Nephron progenitor cell (in vitro differentiated cells): Measurements from ENCODE around the gene KIAA2012.

Source experiments
- DNase-seq: peaks from one replicate; pipeline ENCODE4 v3.0.0; 2021
- H3K27ac Mint-ChIP-seq: 2 replicates; pipeline ENCODE4 v1.8.0; 2021; ENCODE audit warnings: mild to moderate bottlenecking, moderate library complexity, mixed read lengths
- H3K27me3 Mint-ChIP-seq: 2 replicates; pipeline ENCODE4 v1.8.0; 2021; ENCODE audit warnings: mild to moderate bottlenecking, low read depth, mixed read lengths; ENCODE audit not compliant: poor library complexity
- H3K36me3 Mint-ChIP-seq: 2 replicates; pipeline ENCODE4 v1.8.0; 2021; ENCODE audit warnings: low read depth, mixed read lengths
- H3K4me1 Mint-ChIP-seq: 2 replicates; pipeline ENCODE4 v1.8.0; 2021; ENCODE audit warnings: mixed read lengths
- H3K4me3 Mint-ChIP-seq: 2 replicates; pipeline ENCODE4 v1.8.0; 2021; ENCODE audit warnings: mild to moderate bottlenecking, moderate library complexity, mixed read lengths
- H3K9me3 Mint-ChIP-seq: 2 replicates; pipeline ENCODE4 v1.8.0; 2021; ENCODE audit warnings: mild to moderate bottlenecking, moderate library complexity, mixed read lengths
- CTCF ChIP-seq: fragments of 200-600 bp; sonication (generic); IDR thresholded peaks from 2 replicates; pipeline ENCODE4 v1.5.0; 2021; ENCODE audit warnings: antibody characterized with exemption

KIAA2012 gene

GRCh38 chr2:202109737-202110184 lies 36.7 kb downstream of the KIAA2012 start:
- DNase-seq, result no peak
- Mint-ChIP-seq H3K27me3 (peaks cover 8% of the 10 kb centered on the region), H3K4me1 (peaks cover 49% of the 10 kb centered on the region), H3K9me3 (no peaks in the 10 kb centered on the region), H3K4me3 (no peak overlapping the region), H3K36me3 (no peaks in the 10 kb centered on the region), H3K27ac (no peak overlapping the region)
- no peak for TF ChIP-seq CTCF

DNA sequence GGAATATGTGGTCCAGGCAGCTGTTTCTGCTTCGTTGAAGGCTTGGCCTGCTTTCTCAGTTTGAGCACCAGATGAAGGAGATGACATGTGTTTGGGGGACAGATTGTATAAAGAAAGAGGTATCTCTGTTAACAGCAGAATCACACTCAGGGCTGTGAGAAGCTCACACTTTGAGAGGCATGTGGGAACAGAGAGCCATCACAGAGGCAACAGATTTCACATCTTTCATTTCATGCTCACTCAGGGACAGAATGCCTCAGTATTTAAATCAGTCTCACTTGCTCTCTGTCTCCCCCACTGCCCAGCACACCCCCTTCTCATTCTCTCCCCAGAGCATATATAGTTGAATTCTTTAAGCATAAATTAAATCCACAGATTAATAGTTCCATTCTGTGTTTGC lies 37.4 kb downstream of the KIAA2012 start:
- Mint-ChIP-seq H3K27me3 (peaks cover 3% of the 10 kb centered on the region), H3K9me3 (no peaks in the 10 kb centered on the region), H3K36me3 (no peaks in the 10 kb centered on the region), H3K4me3 (no peak overlapping the region), H3K4me1 (peaks cover 51% of the 10 kb centered on the region), H3K27ac (no peak overlapping the region)
- DNase-seq, result no peak
- TF ChIP-seq CTCF, result no peak

DNA sequence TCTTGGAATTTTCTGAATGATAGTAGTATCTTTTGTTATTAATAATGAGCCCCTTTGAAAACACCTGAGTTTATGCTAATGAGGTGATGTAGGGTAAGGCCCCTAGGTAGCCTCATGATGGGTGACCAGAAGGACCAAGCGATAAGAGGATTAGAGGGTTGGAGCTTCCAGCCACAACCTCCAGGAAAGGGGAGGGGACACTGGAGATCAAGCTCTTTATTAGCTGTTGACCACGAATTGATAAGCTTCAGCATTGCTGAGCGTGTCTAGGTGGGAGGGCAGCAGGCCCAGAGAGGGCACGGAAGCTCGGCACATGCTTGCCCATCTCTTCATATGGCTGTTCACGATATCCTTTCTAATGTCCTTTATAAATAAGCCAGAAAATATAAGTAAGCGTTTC lies 39.0 kb downstream of the KIAA2012 start:
- Mint-ChIP-seq H3K36me3 (no peaks in the 10 kb centered on the region), H3K9me3 (peaks cover 8% of the 10 kb centered on the region), H3K4me3 (no peak overlapping the region), H3K27ac (no peak overlapping the region), H3K4me1 (peaks cover 58% of the 10 kb centered on the region), H3K27me3 (no peaks in the 10 kb centered on the region)
- TF ChIP-seq CTCF, result no peak
- DNase-seq, result no peak

- Mint-ChIP-seq H3K4me1 (peaks cover 58% of the 10 kb centered on the region), H3K9me3 (peaks cover 25% of the 10 kb centered on the region), H3K36me3 (peaks cover 14% of the 10 kb centered on the region), H3K27ac (no peak overlapping the region), H3K4me3 (no peak overlapping the region), H3K27me3 (peaks cover 5% of the 10 kb centered on the region)
- TF ChIP-seq CTCF, result no peak
- DNase-seq, result no peak
Measured at GRCh38 chr2:202113571-202114142, 40.6 kb downstream of the KIAA2012 start.

GRCh38 chr2:202114291-202114690 lies 41.2 kb downstream of the KIAA2012 start:
- H3K27ac Mint-ChIP-seq, result no peak overlapping the region
- peaks cover 51% of the 10 kb centered on the region for H3K4me1 Mint-ChIP-seq
- peaks cover 5% of the 10 kb centered on the region for H3K27me3 Mint-ChIP-seq
- no peak overlapping the region for H3K4me3 Mint-ChIP-seq
- H3K36me3 Mint-ChIP-seq, result peaks cover 14% of the 10 kb centered on the region
- no peak for TF ChIP-seq CTCF
- H3K9me3 Mint-ChIP-seq, result peaks cover 29% of the 10 kb centered on the region
- DNase-seq, result no peak

DNA sequence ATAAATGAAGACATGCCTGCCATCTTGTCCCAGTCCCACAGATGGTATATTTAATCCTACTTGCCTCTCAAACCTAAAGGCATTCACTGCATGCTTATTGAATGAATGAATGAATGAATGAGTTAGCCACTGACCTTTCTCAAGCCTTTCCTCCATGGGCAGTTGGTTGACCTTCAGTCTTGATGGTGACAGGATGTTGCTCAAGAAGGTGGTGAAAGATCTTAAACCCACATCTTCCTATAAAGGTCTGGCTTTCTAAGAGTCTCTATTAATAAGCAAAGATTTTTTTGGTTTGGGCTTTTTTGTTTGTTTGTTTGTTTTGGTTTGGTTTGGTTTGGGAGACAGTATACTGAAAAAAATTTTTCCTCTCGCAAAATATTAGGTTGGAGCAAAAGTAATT lies 41.7 kb downstream of the KIAA2012 start:
- DNase-seq, result no peak
- Mint-ChIP-seq H3K4me1 (peaks cover 46% of the 10 kb centered on the region), H3K9me3 (peaks cover 34% of the 10 kb centered on the region), H3K27ac (no peak overlapping the region), H3K36me3 (peaks cover 19% of the 10 kb centered on the region), H3K4me3 (no peak overlapping the region), H3K27me3 (peaks cover 5% of the 10 kb centered on the region)
- no peak for TF ChIP-seq CTCF
